Adipocyte (in vitro differentiated cells): ENCODE data around the gene MOB3C.
A peak's percentile ranks its signal among the peaks of the same experiment; 100 is the strongest.

Experiments used
- DNase-seq: peaks from one replicate; pipeline ENCODE4 v3.0.0-alpha.2; 2015; ENCODE audit warnings: low read depth
- H3K27me3 ChIP-seq: replicated peaks from 2 replicates; pipeline ENCODE4 v1.7.0; 2013; ENCODE audit warnings: mild to moderate bottlenecking, low read length, moderate library complexity; ENCODE audit not compliant: control insufficient read depth, insufficient read depth
- H3K36me3 ChIP-seq: 2 replicates; pipeline ENCODE4 v1.7.0; 2013; ENCODE audit warnings: low read length, mild to moderate bottlenecking, moderate library complexity; ENCODE audit not compliant: control insufficient read depth, insufficient read depth, severe bottlenecking
- H3K4me1 ChIP-seq: 2 replicates; pipeline ENCODE4 v1.7.0; 2013; ENCODE audit warnings: mild to moderate bottlenecking, low read length, moderate library complexity; ENCODE audit not compliant: control insufficient read depth, insufficient read depth
- H3K4me3 ChIP-seq: 2 replicates; pipeline ENCODE4 v1.7.0; 2013; ENCODE audit warnings: mild to moderate bottlenecking, low read length, moderate library complexity
- H3K9ac ChIP-seq: 2 replicates; pipeline ENCODE4 v1.7.0; 2013; ENCODE audit warnings: mild to moderate bottlenecking, low read length, moderate library complexity
- H3K9me3 ChIP-seq: 2 replicates; pipeline ENCODE4 v1.7.0; 2013; ENCODE audit warnings: mild to moderate bottlenecking, low read length, moderate library complexity; ENCODE audit not compliant: control insufficient read depth

The MOB3C gene

GRCh38 chr1:46603858-46604549, 12.6 kb downstream of the MOB3C start, which contains the start of gene MKNK1:
Gene MKNK1, minus strand, starts transcription at chr1:46604268. Its CDS starts 20,941 bp downstream, at chr1:46583327.
- peak within 1 kb of the TSS; percentile 96 for H3K9ac ChIP-seq
- H3K27me3 ChIP-seq = no peaks in the 10 kb centered on the region
- H3K9me3 ChIP-seq = no peaks in the 10 kb centered on the region
- peak; percentile 99 for DNase-seq
- H3K4me3 ChIP-seq = peak within 1 kb of the TSS; percentile 98
- H3K4me1 ChIP-seq = peaks cover 18% of the 10 kb centered on the region
- peaks cover 13% of the 10 kb centered on the region for H3K36me3 ChIP-seq

GRCh38 chr1:46603481-46603857, 13.1 kb downstream of the MOB3C start:
- Histone ChIP-seq H3K36me3 (peaks cover 7% of the 10 kb centered on the region), H3K27me3 (no peaks in the 10 kb centered on the region), H3K9ac (peak overlapping the region; percentile 96), H3K4me3 (peak overlapping the region; percentile 98), H3K4me1 (peaks cover 18% of the 10 kb centered on the region), H3K9me3 (no peaks in the 10 kb centered on the region)
- DNase-seq = peak; percentile 12

GRCh38 chr1:46601257-46602007, 15.2 kb downstream of the MOB3C start:
- Histone ChIP-seq H3K27me3 (no peaks in the 10 kb centered on the region), H3K9ac (no peak overlapping the region), H3K36me3 (no peaks in the 10 kb centered on the region), H3K9me3 (no peaks in the 10 kb centered on the region), H3K4me3 (no peak overlapping the region), H3K4me1 (peaks cover 12% of the 10 kb centered on the region)
- DNase-seq = no peak

GRCh38 chr1:46599059-46599970, 17.3 kb downstream of the MOB3C start:
- H3K9me3 ChIP-seq = no peaks in the 10 kb centered on the region
- no peaks in the 10 kb centered on the region for H3K36me3 ChIP-seq
- peaks cover 13% of the 10 kb centered on the region for H3K4me1 ChIP-seq
- H3K9ac ChIP-seq = no peak overlapping the region
- H3K27me3 ChIP-seq = no peaks in the 10 kb centered on the region
- no peak overlapping the region for H3K4me3 ChIP-seq
- DNase-seq = no peak

GRCh38 chr1:46596846-46597245, 19.8 kb downstream of the MOB3C start:
- no peak for DNase-seq
- no peak overlapping the region for H3K9ac ChIP-seq
- peaks cover 6% of the 10 kb centered on the region for H3K4me1 ChIP-seq
- H3K27me3 ChIP-seq = no peaks in the 10 kb centered on the region
- no peaks in the 10 kb centered on the region for H3K9me3 ChIP-seq
- no peak overlapping the region for H3K4me3 ChIP-seq
- H3K36me3 ChIP-seq = peaks cover 21% of the 10 kb centered on the region

GRCh38 chr1:46596036-46596435, 20.6 kb downstream of the MOB3C start:
- no peak for DNase-seq
- Histone ChIP-seq H3K4me1 (peaks cover 6% of the 10 kb centered on the region), H3K4me3 (no peak overlapping the region), H3K27me3 (no peaks in the 10 kb centered on the region), H3K9me3 (no peaks in the 10 kb centered on the region), H3K9ac (no peak overlapping the region), H3K36me3 (peaks cover 29% of the 10 kb centered on the region)

- H3K4me1 ChIP-seq = peaks cover 6% of the 10 kb centered on the region
- no peak overlapping the region for H3K9ac ChIP-seq
- H3K4me3 ChIP-seq = no peak overlapping the region
- DNase-seq = no peak
- peaks cover 3% of the 10 kb centered on the region for H3K9me3 ChIP-seq
- H3K36me3 ChIP-seq = peaks cover 38% of the 10 kb centered on the region
- no peaks in the 10 kb centered on the region for H3K27me3 ChIP-seq
Measured at GRCh38 chr1:46595127-46595526, 21.5 kb downstream of the MOB3C start.

GRCh38 chr1:46594063-46594462, 22.5 kb downstream of the MOB3C start:
- DNase-seq = no peak
- no peaks in the 10 kb centered on the region for H3K27me3 ChIP-seq
- peaks cover 10% of the 10 kb centered on the region for H3K9me3 ChIP-seq
- H3K4me1 ChIP-seq = peaks cover 6% of the 10 kb centered on the region
- H3K36me3 ChIP-seq = peaks cover 49% of the 10 kb centered on the region
- no peak overlapping the region for H3K4me3 ChIP-seq
- no peak overlapping the region for H3K9ac ChIP-seq

GRCh38 chr1:46592823-46593222, 23.8 kb downstream of the MOB3C start:
- no peak for DNase-seq

GRCh38 chr1:46589529-46589928, 27.1 kb downstream of the MOB3C start:
- H3K27me3 ChIP-seq = no peaks in the 10 kb centered on the region

More at GRCh38 chr1:46592823-46593222, 23.8 kb downstream of the MOB3C start:
- Histone ChIP-seq H3K4me1 (peaks cover 6% of the 10 kb centered on the region), H3K27me3 (no peaks in the 10 kb centered on the region), H3K9ac (no peak overlapping the region), H3K36me3 (peaks cover 52% of the 10 kb centered on the region), H3K9me3 (peaks cover 10% of the 10 kb centered on the region), H3K4me3 (no peak overlapping the region)

GRCh38 chr1:46587069-46587468, 29.5 kb downstream of the MOB3C start:
- Histone ChIP-seq H3K4me1 (no peaks in the 10 kb centered on the region), H3K27me3 (no peaks in the 10 kb centered on the region), H3K9ac (no peak overlapping the region), H3K4me3 (no peak overlapping the region), H3K36me3 (peaks cover 66% of the 10 kb centered on the region), H3K9me3 (peaks cover 10% of the 10 kb centered on the region)
- DNase-seq = no peak

More at GRCh38 chr1:46589529-46589928, 27.1 kb downstream of the MOB3C start:
- peaks cover 61% of the 10 kb centered on the region for H3K36me3 ChIP-seq
- H3K9me3 ChIP-seq = peaks cover 10% of the 10 kb centered on the region
- no peak for DNase-seq
- H3K4me1 ChIP-seq = no peaks in the 10 kb centered on the region
- no peak overlapping the region for H3K9ac ChIP-seq
- no peak overlapping the region for H3K4me3 ChIP-seq
